Endothelial cell (in vitro differentiated cells): Measurements from ENCODE around the gene CBFA2T3. TPM values are rescaled to one million over a fixed set of nuclear protein-coding genes. Genes with fewer than 3 reads are reported as not detected.

ENCODE experiments used
- DNase-seq: peaks from one replicate; pipeline ENCODE4 v3.0.0; 2021; ENCODE audit warnings: low spot score
- H3K27ac Mint-ChIP-seq: one replicate; pipeline ENCODE4 v1.8.0; 2021; ENCODE audit warnings: mixed read lengths, inconsistent platforms; ENCODE audit not compliant: unreplicated experiment
- H3K27me3 Mint-ChIP-seq: one replicate; pipeline ENCODE4 v1.8.0; 2021; ENCODE audit warnings: mild to moderate bottlenecking, moderate library complexity, mixed read lengths, inconsistent platforms; ENCODE audit not compliant: unreplicated experiment
- H3K36me3 Mint-ChIP-seq: one replicate; pipeline ENCODE4 v1.8.0; 2021; ENCODE audit warnings: mild to moderate bottlenecking, low read depth, mixed read lengths, inconsistent platforms; ENCODE audit not compliant: unreplicated experiment
- H3K4me1 Mint-ChIP-seq: one replicate; pipeline ENCODE4 v1.8.0; 2021; ENCODE audit warnings: mild to moderate bottlenecking, mixed read lengths, inconsistent platforms; ENCODE audit not compliant: unreplicated experiment
- H3K4me3 Mint-ChIP-seq: one replicate; pipeline ENCODE4 v1.8.0; 2021; ENCODE audit warnings: mild to moderate bottlenecking, mixed read lengths, inconsistent platforms; ENCODE audit not compliant: unreplicated experiment
- H3K9me3 Mint-ChIP-seq: one replicate; pipeline ENCODE4 v1.8.0; 2021; ENCODE audit warnings: mixed read lengths, inconsistent platforms; ENCODE audit not compliant: unreplicated experiment
- CTCF ChIP-seq: fragments of 200-600 bp; sonication (generic); IDR thresholded peaks from one replicate; pipeline ENCODE4 v1.5.0; 2021; ENCODE audit warnings: antibody characterized with exemption; ENCODE audit not compliant: unreplicated experiment
- total RNA-seq: library from RNA; stranded (reverse); fragmentation: NEBNext Ultra II Directional; extraction: Animal tissue kit (Norgen Biotek cat#: 25700); gene quantifications from one replicate; pipeline ENCODE4 v1.2.1, GENCODE V29; 2021; ENCODE audit not compliant: unreplicated experiment

CBFA2T3 gene
- total RNA-seq, 1 donor from 2014 or later, result 1.6 TPM

- H3K4me3 Mint-ChIP-seq, result no peak overlapping the region
- no peak overlapping the region for H3K27ac Mint-ChIP-seq
- TF ChIP-seq CTCF, result no peak
- peaks cover 7% of the 10 kb centered on the region for H3K27me3 Mint-ChIP-seq
- H3K4me1 Mint-ChIP-seq, result no peaks in the 10 kb centered on the region
- H3K36me3 Mint-ChIP-seq, result no peaks in the 10 kb centered on the region
- DNase-seq, result no peak
- no peaks in the 10 kb centered on the region for H3K9me3 Mint-ChIP-seq
These were observed 9.0 kb downstream of the CBFA2T3 start for GRCh38 chr16:88967830-88968588.

GRCh38 chr16:88966986-88967829 is 9.8 kb downstream of the CBFA2T3 start:
- Mint-ChIP-seq H3K4me3 (no peak overlapping the region), H3K27ac (no peak overlapping the region), H3K27me3 (peaks cover 6% of the 10 kb centered on the region), H3K9me3 (no peaks in the 10 kb centered on the region), H3K4me1 (no peaks in the 10 kb centered on the region), H3K36me3 (no peaks in the 10 kb centered on the region)
- no peak for DNase-seq
- TF ChIP-seq CTCF, result no peak

- H3K27ac Mint-ChIP-seq, result no peak overlapping the region
- H3K36me3 Mint-ChIP-seq, result no peaks in the 10 kb centered on the region
- peaks cover 6% of the 10 kb centered on the region for H3K27me3 Mint-ChIP-seq
- DNase-seq, result no peak
- H3K4me3 Mint-ChIP-seq, result no peak overlapping the region
- H3K4me1 Mint-ChIP-seq, result no peaks in the 10 kb centered on the region
- TF ChIP-seq CTCF, result no peak
- H3K9me3 Mint-ChIP-seq, result no peaks in the 10 kb centered on the region
These were observed 11.1 kb downstream of the CBFA2T3 start for GRCh38 chr16:88965826-88966480.

- Mint-ChIP-seq H3K27me3 (peaks cover 6% of the 10 kb centered on the region), H3K4me1 (no peaks in the 10 kb centered on the region), H3K9me3 (no peaks in the 10 kb centered on the region), H3K36me3 (no peaks in the 10 kb centered on the region), H3K27ac (no peak overlapping the region), H3K4me3 (no peak overlapping the region)
- no peak for DNase-seq
- TF ChIP-seq CTCF, result no peak
These were observed 11.6 kb downstream of the CBFA2T3 start for GRCh38 chr16:88965411-88965810.
